KG1 (cell line): Measurements from ENCODE around the gene FSTL1.
A peak's percentile ranks its signal among the peaks of the same experiment; 100 is the strongest.
"Not testable (repeated sequence)": the region's sequence is repeated elsewhere in the genome, so short reads cannot be mapped to it uniquely, and the experiment has no call there.

Experiments
- DNase-seq: peaks from one replicate; lab custom pipeline; 2025; lab: John Stamatoyannopoulos, UW

The FSTL1 gene

DNA sequence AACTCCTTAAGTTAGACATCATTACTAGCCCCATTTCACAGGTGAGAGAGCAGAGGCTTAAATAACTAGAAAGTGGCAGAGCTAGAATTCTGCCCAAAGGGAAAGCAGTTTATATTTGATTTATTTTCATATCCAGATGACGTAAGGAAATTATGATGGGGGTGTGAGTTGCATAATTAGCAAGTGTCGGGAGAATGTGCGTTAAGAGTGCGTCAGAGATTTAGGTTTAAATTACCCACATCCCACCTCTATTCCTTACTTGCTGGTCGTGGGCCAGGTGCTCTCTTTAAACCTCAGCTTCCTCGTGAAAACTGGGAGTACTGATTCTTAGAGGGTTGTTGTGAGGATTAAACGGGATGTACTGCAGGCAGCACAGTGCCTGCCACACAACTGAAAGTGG is 32.3 kb downstream of the FSTL1 start:
- DNase-seq, result no peak

- peak; percentile 86 for DNase-seq
Measured at GRCh38 chr3:120417272-120417911, 33.4 kb downstream of the FSTL1 start.

DNA sequence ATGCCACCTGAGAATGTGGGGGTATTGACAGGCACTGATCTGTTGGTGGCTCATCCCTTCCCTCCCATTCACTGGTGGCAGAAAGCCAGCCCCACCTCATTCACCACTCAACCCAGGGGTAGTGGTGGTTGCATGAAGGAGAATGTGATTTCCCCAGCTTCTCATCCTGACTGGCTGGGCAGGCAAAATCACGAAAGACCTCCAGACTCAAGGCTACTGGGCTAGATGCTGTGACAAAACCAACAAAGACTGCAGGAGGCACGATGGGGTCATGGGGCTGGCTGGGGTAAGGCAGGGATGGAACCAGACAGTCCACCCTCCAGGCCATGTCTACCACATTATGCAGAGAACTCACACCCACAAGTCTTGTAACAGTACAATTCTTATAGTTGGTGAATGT is 33.9 kb downstream of the FSTL1 start:
- no peak for DNase-seq

DNA sequence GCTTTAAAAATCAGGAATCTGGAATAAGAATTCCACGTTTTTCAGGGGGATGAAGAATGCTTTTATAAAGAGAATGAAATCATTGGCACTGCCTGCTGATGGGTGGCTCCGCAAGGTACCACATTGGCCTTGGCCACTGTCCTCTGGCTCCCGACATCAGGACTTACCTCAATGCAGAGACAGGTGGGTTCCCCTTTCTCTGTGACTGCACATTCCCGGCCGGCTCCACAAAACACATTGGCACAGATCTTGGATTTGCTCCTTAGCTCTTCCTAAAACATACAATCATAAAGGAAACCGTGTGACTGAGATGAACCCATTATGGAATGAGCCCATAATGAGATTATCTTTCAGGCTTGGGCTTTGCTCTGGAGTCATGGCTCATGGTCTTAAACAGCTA is 35.0 kb downstream of the FSTL1 start:
- DNase-seq, result no peak

DNA sequence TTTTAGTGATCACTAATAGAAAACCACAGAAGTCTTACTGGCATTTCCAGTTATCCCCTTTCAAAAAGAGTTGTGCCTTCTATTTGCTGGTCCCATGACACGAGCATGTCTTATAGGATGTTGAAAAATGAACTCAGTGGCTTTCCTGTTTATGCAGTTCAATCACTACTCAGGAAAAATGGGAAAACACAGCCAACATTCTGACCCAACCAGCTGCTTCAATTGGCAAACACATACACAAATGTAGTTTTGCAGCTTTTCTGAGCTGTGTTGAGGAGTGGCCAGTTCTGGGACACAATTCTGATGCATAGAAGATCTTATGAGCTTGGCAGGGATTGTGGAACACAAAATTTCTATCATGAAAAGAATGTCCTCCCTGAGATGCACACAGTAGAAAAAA is 40.3 kb downstream of the FSTL1 start:
- no peak for DNase-seq

- DNase-seq, result no peak
Measured at GRCh38 chr3:120410116-120410515, 40.7 kb downstream of the FSTL1 start.

DNA sequence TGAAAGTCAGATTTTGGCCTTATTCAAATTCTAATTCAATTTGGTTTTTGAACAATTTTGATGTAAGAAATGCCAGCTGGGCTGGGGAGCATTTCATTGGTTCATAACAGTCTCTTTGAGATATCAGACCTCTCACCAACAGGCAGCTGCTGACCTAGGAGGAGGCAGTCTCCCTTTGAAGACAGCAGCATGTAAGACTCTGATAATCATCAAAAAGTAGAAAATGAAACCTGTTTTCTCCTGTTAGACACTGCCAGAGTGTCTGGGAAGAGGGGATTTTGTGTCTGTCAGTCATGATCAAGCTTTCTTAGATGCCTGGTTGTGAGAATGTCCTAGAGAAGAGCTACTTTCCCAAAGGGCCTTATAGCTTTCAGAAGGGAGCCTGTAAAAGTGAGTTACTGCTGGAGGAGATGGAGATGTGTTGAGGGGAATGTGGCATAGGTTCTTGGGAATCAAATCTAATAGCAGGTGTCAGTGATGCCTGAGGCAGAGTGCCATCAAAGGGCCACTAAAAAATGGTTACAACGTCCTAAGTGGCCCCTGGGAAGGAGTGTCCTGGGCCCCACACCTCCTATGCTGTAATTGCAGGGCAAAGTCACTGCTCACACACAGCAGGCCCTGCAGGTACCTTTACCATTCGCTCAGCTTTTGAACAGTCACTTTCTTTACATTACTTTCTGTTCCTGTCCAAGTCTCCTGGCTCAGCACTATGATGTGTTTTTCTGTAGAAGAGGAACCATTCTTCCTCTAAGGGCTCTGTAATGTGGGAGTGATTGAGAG is 43.1 kb downstream of the FSTL1 start:
- no peak for DNase-seq

DNA sequence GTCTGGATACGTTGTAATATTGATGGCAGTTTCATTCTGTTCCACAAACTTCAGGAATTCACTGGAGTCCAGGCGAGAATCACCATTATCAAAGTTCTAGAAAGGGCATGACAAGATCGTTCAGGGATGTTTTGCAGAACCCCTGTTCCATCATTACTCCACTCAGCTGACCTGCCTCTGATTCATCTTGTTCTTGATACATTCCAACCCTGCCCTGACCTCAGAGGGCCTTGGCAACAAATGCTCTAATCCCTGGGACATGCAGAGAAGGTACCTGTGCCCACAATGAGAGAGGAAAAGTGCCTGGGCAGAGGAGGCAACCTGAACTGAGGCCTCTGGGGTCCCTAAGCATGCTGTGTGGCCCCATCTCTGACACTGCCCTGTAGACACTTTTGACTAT is 45.9 kb downstream of the FSTL1 start:
- DNase-seq, result no peak

- no peak for DNase-seq
Measured at GRCh38 chr3:120402257-120402656, 48.5 kb downstream of the FSTL1 start.

DNA sequence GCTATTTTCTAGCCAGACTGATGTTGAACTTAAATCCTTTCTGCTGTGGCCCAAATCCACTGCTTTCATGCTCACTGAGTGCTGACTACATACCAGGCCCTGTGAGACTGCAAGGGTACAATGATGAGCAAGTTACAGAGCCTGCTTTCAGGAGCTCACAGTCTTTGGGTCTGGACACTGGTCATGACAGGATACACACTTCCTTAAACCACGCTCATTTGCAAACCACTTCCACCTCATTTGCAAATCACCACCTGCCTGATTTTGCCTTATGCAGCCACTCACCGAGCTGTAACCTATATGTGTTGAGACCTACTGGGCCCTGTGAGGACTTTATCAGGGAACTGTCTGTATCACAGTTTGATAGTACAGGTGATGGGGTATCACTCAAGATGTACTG is 51.4 kb downstream of the FSTL1 start:
- no peak for DNase-seq

- no peak for DNase-seq
Measured at GRCh38 chr3:120396469-120396868, 54.3 kb downstream of the FSTL1 start.

- no peak for DNase-seq
Measured at GRCh38 chr3:120394347-120394746, 56.4 kb downstream of the FSTL1 start.

DNA sequence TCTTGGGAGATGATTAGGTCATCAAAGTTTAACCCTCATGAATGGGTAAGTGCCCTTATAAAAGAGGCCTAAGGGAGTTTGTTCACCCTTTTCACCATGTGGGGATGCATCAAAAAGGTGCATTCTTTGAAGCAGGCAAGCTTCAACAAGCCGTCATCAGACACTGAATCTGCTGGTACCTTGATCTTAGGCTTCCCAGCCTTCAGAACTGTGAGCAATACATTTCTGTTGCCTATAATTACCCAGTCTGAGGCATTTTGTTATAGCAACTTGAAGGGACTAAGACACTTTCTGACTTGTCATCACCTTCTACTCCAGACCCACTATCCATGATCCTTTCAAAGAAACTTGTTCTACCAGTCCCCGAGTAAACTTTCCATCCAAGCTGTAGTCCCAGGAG is 57.0 kb downstream of the FSTL1 start:
- DNase-seq, result no peak

- no peak for DNase-seq
Measured at GRCh38 chr3:120393243-120393642, 57.5 kb downstream of the FSTL1 start.

- no peak for DNase-seq
Measured at GRCh38 chr3:120382941-120383447, 67.8 kb downstream of the FSTL1 start.

- DNase-seq, result no peak
Measured at GRCh38 chr3:120381503-120381902, 69.3 kb downstream of the FSTL1 start.

- DNase-seq, result not testable (repeated sequence)
Measured at GRCh38 chr3:120377948-120378347, 72.8 kb downstream of the FSTL1 start.

DNA sequence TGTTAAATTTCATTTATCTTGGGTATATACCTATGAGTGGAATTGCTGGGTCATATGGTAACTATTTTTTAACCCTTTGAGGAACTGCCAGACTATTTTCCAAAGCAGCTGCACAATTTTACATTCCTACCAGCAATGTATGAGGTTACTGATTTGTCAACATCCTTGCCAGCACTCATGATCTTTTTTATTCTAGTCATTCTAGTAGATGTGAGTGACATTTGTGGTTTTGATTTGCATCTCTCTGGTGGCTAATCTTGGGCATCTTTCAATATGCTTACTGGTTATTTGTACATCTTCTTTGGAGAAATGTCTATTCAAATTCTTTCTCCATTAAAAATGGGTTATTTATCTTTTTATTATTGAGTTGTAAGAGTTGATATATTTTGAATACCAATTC is 80.3 kb downstream of the FSTL1 start:
- DNase-seq, result no peak

- no peak for DNase-seq
Measured at GRCh38 chr3:120369037-120369467, 81.7 kb downstream of the FSTL1 start.

- no peak for DNase-seq
Measured at GRCh38 chr3:120368172-120368571, 82.6 kb downstream of the FSTL1 start.

DNA sequence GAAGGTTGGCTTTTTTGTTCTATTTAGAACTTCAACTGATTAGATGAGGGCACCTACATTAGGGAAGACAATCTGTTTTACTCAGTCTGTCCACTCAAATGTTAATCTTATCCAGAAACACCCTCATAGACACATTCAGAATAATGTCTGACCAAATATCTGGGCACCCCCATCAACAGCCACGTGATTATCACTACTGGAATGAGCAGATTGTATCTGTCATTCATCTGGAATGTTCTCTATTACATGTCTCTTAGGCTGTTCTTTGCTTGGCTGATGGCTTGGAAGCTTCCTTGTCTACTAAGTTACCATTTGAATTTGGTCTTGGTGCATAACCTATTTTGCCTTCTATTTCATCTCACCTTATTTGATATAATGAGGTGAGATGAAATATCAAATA is 86.0 kb downstream of the FSTL1 start:
- no peak for DNase-seq

- no peak for DNase-seq
Measured at GRCh38 chr3:120364101-120364500, 86.7 kb downstream of the FSTL1 start.

- no peak for DNase-seq
Measured at GRCh38 chr3:120357807-120358206, 93.0 kb downstream of the FSTL1 start.

- DNase-seq, result no peak
Measured at GRCh38 chr3:120355486-120355885, 95.3 kb downstream of the FSTL1 start.
